Neural crest cell (in vitro differentiated cells): ENCODE results near the gene SLC6A11. TPM values are rescaled to one million over a fixed set of nuclear protein-coding genes. Genes with fewer than 3 reads are reported as not detected.

Experiments
- DNase-seq: peaks from one replicate; pipeline ENCODE4 v3.0.0; 2021; ENCODE audit warnings: low read depth, mixed read lengths, low spot score
- H3K27ac Mint-ChIP-seq: one replicate; pipeline ENCODE4 v1.8.0; 2021; ENCODE audit warnings: mild to moderate bottlenecking, mixed read lengths; ENCODE audit not compliant: unreplicated experiment
- H3K27me3 Mint-ChIP-seq: 2 replicates; pipeline ENCODE4 v1.8.0; 2021; ENCODE audit warnings: low read depth, mild to moderate bottlenecking, mixed read lengths
- H3K36me3 Mint-ChIP-seq: 2 replicates; pipeline ENCODE4 v1.8.0; 2021; ENCODE audit warnings: low read depth, mild to moderate bottlenecking, mixed read lengths
- H3K4me1 Mint-ChIP-seq: 2 replicates; pipeline ENCODE4 v1.8.0; 2021; ENCODE audit warnings: mixed read lengths
- H3K4me3 Mint-ChIP-seq: one replicate; pipeline ENCODE4 v1.8.0; 2021; ENCODE audit warnings: mild to moderate bottlenecking, mixed read lengths
- H3K9me3 Mint-ChIP-seq: 2 replicates; pipeline ENCODE4 v1.8.0; 2021; ENCODE audit warnings: mixed read lengths
- total RNA-seq: library from RNA; stranded (reverse); gene quantifications from 2 replicates; pipeline ENCODE4 v1.2.1, GENCODE V29; 2021
- TF ChIP-seq, protein P1 (sequence below): fragments of 200-600 bp; sonication (generic); conservative IDR thresholded peaks from 2 replicates; pipeline ENCODE4 v1.5.0; 2021; ENCODE audit warnings: antibody characterized with exemption, mild to moderate bottlenecking

SLC6A11 gene
- total RNA-seq, 1 donor from 2014 or later = 2.1 TPM

DNA sequence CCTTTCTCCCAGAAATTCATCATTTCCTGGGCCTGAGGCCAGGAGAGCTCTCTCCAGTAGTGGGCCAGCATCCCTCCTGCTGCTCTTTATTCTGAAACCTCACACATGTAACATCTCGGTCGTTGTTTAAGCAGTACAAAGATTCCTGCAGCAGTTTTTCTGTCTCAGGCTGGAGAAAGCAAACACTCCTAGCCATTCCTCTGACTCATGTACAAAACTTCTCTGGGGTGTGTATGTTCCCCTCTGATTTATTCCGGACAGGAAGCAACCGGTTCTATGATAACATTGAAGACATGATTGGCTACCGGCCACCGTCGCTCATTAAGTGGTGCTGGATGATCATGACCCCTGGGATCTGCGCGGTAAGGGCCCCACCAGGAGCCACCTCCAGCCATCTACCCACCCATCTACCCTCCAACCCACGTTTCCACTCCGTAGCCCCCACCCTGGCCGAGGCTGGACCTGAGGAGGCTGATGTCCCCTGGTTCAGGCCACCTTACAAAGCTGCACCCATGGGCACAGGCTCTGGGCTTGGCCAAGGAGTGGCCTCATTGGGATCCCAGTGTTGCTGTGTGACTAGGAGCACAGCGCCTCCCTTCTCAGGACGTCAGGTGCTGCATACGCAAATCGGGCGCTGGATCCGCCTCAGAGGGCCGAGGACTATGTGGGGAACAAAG is 117.9 kb downstream of the SLC6A11 start:
- TF ChIP-seq, protein P1, sequence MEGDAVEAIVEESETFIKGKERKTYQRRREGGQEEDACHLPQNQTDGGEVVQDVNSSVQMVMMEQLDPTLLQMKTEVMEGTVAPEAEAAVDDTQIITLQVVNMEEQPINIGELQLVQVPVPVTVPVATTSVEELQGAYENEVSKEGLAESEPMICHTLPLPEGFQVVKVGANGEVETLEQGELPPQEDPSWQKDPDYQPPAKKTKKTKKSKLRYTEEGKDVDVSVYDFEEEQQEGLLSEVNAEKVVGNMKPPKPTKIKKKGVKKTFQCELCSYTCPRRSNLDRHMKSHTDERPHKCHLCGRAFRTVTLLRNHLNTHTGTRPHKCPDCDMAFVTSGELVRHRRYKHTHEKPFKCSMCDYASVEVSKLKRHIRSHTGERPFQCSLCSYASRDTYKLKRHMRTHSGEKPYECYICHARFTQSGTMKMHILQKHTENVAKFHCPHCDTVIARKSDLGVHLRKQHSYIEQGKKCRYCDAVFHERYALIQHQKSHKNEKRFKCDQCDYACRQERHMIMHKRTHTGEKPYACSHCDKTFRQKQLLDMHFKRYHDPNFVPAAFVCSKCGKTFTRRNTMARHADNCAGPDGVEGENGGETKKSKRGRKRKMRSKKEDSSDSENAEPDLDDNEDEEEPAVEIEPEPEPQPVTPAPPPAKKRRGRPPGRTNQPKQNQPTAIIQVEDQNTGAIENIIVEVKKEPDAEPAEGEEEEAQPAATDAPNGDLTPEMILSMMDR = no peak
- H3K36me3 Mint-ChIP-seq = no peaks in the 10 kb centered on the region
- no peaks in the 10 kb centered on the region for H3K27me3 Mint-ChIP-seq
- H3K4me3 Mint-ChIP-seq = no peak overlapping the region
- peaks cover 6% of the 10 kb centered on the region for H3K4me1 Mint-ChIP-seq
- DNase-seq = no peak
- H3K9me3 Mint-ChIP-seq = no peaks in the 10 kb centered on the region
- H3K27ac Mint-ChIP-seq = no peak overlapping the region

DNA sequence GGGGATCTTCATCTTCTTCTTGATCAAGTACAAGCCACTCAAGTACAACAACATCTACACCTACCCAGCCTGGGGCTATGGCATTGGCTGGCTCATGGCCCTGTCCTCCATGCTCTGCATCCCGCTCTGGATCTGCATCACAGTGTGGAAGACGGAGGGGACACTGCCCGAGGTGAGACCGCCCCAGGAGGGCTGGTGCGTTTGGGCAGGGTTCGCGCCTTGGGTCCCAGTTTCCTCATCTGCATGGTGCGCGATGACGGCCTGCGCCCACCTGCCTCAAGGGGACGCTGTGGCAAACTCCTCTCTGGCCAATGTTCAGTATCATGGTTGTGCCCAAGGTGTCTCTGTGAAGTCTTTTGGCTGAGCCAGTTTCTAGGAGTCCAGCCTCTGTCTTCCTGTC is 119.0 kb downstream of the SLC6A11 start:
- no peaks in the 10 kb centered on the region for H3K9me3 Mint-ChIP-seq
- no peaks in the 10 kb centered on the region for H3K27me3 Mint-ChIP-seq

DNA sequence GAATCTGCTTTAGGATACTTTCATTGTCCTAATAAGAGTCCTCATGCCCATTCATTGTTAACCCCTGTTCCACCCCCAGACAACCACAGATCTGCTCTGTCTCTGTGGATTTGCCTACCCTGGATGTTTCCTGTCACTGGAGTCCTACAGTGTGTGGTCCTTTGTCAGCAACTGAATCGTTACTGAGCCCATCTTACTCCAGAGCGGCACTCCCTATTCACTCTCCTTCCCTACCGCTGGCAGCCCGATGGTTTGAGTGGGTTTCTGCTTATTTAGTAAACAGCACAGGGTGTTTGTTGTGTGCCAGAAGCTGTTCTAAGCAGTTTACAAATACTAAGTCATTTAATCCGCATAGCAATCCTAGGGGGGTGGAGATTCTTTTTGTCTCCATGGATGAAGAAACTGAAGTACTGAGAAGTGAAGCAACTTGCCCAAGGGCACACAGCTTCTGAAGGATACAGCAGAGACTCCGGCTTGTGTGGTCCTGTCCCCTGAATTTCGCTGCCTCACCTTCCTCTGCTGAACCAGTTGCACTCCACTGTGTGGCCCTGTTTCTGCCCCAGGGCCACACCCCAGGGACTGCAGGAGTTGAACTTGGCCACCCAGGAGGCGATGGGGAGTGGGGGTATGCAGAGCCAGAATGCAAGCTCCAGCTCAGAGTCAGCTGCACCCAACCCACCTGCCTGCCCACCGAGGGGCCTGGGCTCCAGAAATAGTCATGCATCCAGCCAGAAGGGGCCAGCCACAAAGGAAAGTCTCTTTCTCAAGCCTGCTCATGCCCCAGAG is 120.0 kb downstream of the SLC6A11 start:
- H3K27ac Mint-ChIP-seq = no peak overlapping the region
- H3K27me3 Mint-ChIP-seq = no peaks in the 10 kb centered on the region

More for the DNA sequence above, 119.0 kb downstream of the SLC6A11 start:
- DNase-seq = no peak
- H3K27ac Mint-ChIP-seq = no peak overlapping the region
- H3K4me3 Mint-ChIP-seq = no peak overlapping the region
- H3K36me3 Mint-ChIP-seq = no peaks in the 10 kb centered on the region
- H3K4me1 Mint-ChIP-seq = peaks cover 6% of the 10 kb centered on the region
- TF ChIP-seq, protein P1 = no peak

GRCh38 chr3:10936686-10937085 is 120.7 kb downstream of the SLC6A11 start:
- no peaks in the 10 kb centered on the region for H3K36me3 Mint-ChIP-seq
- DNase-seq = no peak
- no peak overlapping the region for H3K4me3 Mint-ChIP-seq
- H3K4me1 Mint-ChIP-seq = peaks cover 6% of the 10 kb centered on the region
- H3K9me3 Mint-ChIP-seq = no peaks in the 10 kb centered on the region
- H3K27me3 Mint-ChIP-seq = no peaks in the 10 kb centered on the region
- TF ChIP-seq, protein P1 = no peak
- H3K27ac Mint-ChIP-seq = no peak overlapping the region

More for the DNA sequence above, 120.0 kb downstream of the SLC6A11 start:
- no peaks in the 10 kb centered on the region for H3K9me3 Mint-ChIP-seq
- TF ChIP-seq, protein P1 = no peak
- peaks cover 6% of the 10 kb centered on the region for H3K4me1 Mint-ChIP-seq
- DNase-seq = no peak
- no peaks in the 10 kb centered on the region for H3K36me3 Mint-ChIP-seq
- H3K4me3 Mint-ChIP-seq = no peak overlapping the region

DNA sequence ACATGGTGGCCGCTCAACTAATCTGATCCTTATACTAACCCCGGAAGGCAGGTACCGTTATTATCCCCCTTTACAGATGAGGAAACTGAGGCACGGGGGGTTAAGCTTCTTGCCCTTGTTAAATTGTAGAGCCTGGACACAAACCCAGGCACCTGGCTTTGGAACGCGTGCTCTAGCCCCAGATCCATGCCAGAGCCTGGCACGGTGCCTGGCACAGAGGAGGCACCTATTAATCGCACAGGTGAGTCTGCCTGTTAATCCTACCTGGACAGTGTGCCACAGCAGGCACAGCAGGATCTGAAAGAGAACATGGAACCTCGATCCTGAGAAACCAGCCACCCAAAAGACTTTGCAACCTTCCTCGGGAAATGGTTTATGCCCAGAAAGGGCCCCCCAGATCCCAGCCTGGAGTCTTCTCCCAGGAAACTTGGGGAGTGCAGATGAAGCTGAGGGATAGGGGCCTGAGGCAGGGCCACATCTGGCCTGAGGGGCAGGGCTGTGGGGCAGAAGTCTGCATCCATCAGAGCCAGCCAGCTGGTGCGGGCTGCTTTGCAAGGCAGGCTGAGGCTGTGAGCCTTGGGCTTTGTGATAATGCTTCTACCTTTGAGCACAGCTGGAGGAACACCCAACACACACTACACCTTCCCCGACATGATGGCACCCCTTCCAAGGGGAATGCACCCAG is 121.3 kb downstream of the SLC6A11 start:
- Mint-ChIP-seq H3K4me3 (no peak overlapping the region), H3K9me3 (no peaks in the 10 kb centered on the region), H3K27ac (no peak overlapping the region), H3K27me3 (no peaks in the 10 kb centered on the region), H3K36me3 (no peaks in the 10 kb centered on the region), H3K4me1 (peaks cover 6% of the 10 kb centered on the region)
- DNase-seq = no peak
- TF ChIP-seq, protein P1 = no peak
